ENCODE data around the gene NIT2. TPM values are rescaled to one million over a fixed set of nuclear protein-coding genes. Genes with fewer than 3 reads are reported as not detected.

The NIT2 gene
- polyA plus RNA-seq: 78.8 TPM
- long read RNA-seq, donor 1, full-length matches to known transcripts: 16 of 44 reads
- long read RNA-seq, donor 1, partial matches to known transcripts: 21 of 44 reads
- long read RNA-seq, donor 1, other reads (novel, unspliced or antisense): 7 of 44 reads
- long read RNA-seq, donor 2, full-length matches to known transcripts: 38 of 141 reads
- long read RNA-seq, donor 2, partial matches to known transcripts: 83 of 141 reads
- long read RNA-seq, donor 2, other reads (novel, unspliced or antisense): 20 of 141 reads
- long read RNA-seq, donor 3: 0 reads
- long read RNA-seq, donor 4, full-length matches to known transcripts: 12 of 12 reads
- long read RNA-seq, donor 4, partial matches to known transcripts: 0 of 12 reads
- long read RNA-seq, donor 4, other reads (novel, unspliced or antisense): 0 of 12 reads
- long read RNA-seq, donor 5, full-length matches to known transcripts: 14 of 14 reads
- long read RNA-seq, donor 5, partial matches to known transcripts: 0 of 14 reads
- long read RNA-seq, donor 5, other reads (novel, unspliced or antisense): 0 of 14 reads
- long read RNA-seq, donor 6, full-length matches to known transcripts: 26 of 86 reads
- long read RNA-seq, donor 6, partial matches to known transcripts: 48 of 86 reads
- long read RNA-seq, donor 6, other reads (novel, unspliced or antisense): 12 of 86 reads
- long read RNA-seq, donor 7, full-length matches to known transcripts: 18 of 24 reads
- long read RNA-seq, donor 7, partial matches to known transcripts: 6 of 24 reads
- long read RNA-seq, donor 7, other reads (novel, unspliced or antisense): 0 of 24 reads
- long read RNA-seq, donor 8, full-length matches to known transcripts: 51 of 156 reads
- long read RNA-seq, donor 8, partial matches to known transcripts: 90 of 156 reads
- long read RNA-seq, donor 8, other reads (novel, unspliced or antisense): 15 of 156 reads
- long read RNA-seq, donor 9, full-length matches to known transcripts: 45 of 69 reads
- long read RNA-seq, donor 9, partial matches to known transcripts: 24 of 69 reads
- long read RNA-seq, donor 9, other reads (novel, unspliced or antisense): 0 of 69 reads
- long read RNA-seq, donor 10, full-length matches to known transcripts: 44 of 119 reads
- long read RNA-seq, donor 10, partial matches to known transcripts: 51 of 119 reads
- long read RNA-seq, donor 10, other reads (novel, unspliced or antisense): 24 of 119 reads
- long read RNA-seq, donor 11, full-length matches to known transcripts: 20 of 87 reads
- long read RNA-seq, donor 11, partial matches to known transcripts: 50 of 87 reads
- long read RNA-seq, donor 11, other reads (novel, unspliced or antisense): 17 of 87 reads

GRCh38 chr3:100334488-100335351 lies at the start of gene NIT2:
Gene NIT2, plus strand, starts transcription at chr3:100334757. Its CDS starts 35 bp downstream, at chr3:100334792.
- WGBS (ENCODE audit: insufficient coverage, low lambda C conversion rate): no CpG with 5 or more reads among the region's 77 CpGs
- DNase-seq: peak; percentile 77 to 93
- H3K27me3 ChIP-seq (ENCODE audit: control insufficient read depth, insufficient read depth, low read length): no peaks in the 10 kb centered on the region

GRCh38 chr3:100288288-100288894 lies 46.2 kb upstream of the NIT2 start:
- Histone ChIP-seq H3K4me3 (ENCODE audit: low read length) (no peak overlapping the region), H3K36me3 (ENCODE audit: control insufficient read depth, insufficient read depth, low read length) (peaks cover 55% of the 10 kb centered on the region), H3K27me3 (ENCODE audit: control insufficient read depth, insufficient read depth, low read length) (no peaks in the 10 kb centered on the region), H3K27ac (ENCODE audit: low read length) (no peak overlapping the region), H3K9me3 (ENCODE audit: control insufficient read depth, low read depth, low read length) (no peaks in the 10 kb centered on the region), H3K4me1 (ENCODE audit: control insufficient read depth, insufficient read depth, low read length) (no peaks in the 10 kb centered on the region)
- DNase-seq: no peak

More at GRCh38 chr3:100334488-100335351, at the start of gene NIT2:
- peaks cover 28% of the 10 kb centered on the region for H3K4me1 ChIP-seq (ENCODE audit: control insufficient read depth, insufficient read depth, low read length)
- peaks cover 6% of the 10 kb centered on the region for H3K36me3 ChIP-seq (ENCODE audit: control insufficient read depth, insufficient read depth, low read length)
- H3K4me3 ChIP-seq (ENCODE audit: low read length): peak within 1 kb of the TSS; percentile 72
- no peaks in the 10 kb centered on the region for H3K9me3 ChIP-seq (ENCODE audit: control insufficient read depth, low read depth, low read length)
- peak within 1 kb of the TSS; percentile 95 for H3K27ac ChIP-seq (ENCODE audit: low read length)

- DNase-seq: no peak
- Histone ChIP-seq H3K27me3 (ENCODE audit: control insufficient read depth, insufficient read depth, low read length) (no peaks in the 10 kb centered on the region), H3K4me3 (ENCODE audit: low read length) (no peak overlapping the region), H3K9me3 (ENCODE audit: control insufficient read depth, low read depth, low read length) (no peaks in the 10 kb centered on the region), H3K4me1 (ENCODE audit: control insufficient read depth, insufficient read depth, low read length) (no peaks in the 10 kb centered on the region), H3K36me3 (ENCODE audit: control insufficient read depth, insufficient read depth, low read length) (peaks cover 54% of the 10 kb centered on the region), H3K27ac (ENCODE audit: low read length) (no peak overlapping the region)
- 100% methylated on average over 1 of the region's 2 CpGs for WGBS (ENCODE audit: insufficient coverage, low lambda C conversion rate)
These were observed 45.2 kb upstream of the NIT2 start for GRCh38 chr3:100289339-100289738.

- no peaks in the 10 kb centered on the region for H3K27me3 ChIP-seq (ENCODE audit: control insufficient read depth, insufficient read depth, low read length)
- DNase-seq: no peak
- 14% methylated on average over 1 of the region's 1 CpG for WGBS (ENCODE audit: insufficient coverage, low lambda C conversion rate)
- no peaks in the 10 kb centered on the region for H3K4me1 ChIP-seq (ENCODE audit: control insufficient read depth, insufficient read depth, low read length)
- H3K27ac ChIP-seq (ENCODE audit: low read length): no peak overlapping the region
- no peak overlapping the region for H3K4me3 ChIP-seq (ENCODE audit: low read length)
- peaks cover 39% of the 10 kb centered on the region for H3K36me3 ChIP-seq (ENCODE audit: control insufficient read depth, insufficient read depth, low read length)
- no peaks in the 10 kb centered on the region for H3K9me3 ChIP-seq (ENCODE audit: control insufficient read depth, low read depth, low read length)
These were observed 39.5 kb upstream of the NIT2 start for GRCh38 chr3:100295089-100295488.

- H3K4me3 ChIP-seq (ENCODE audit: low read length): no peak overlapping the region
- no peak overlapping the region for H3K27ac ChIP-seq (ENCODE audit: low read length)
- no peaks in the 10 kb centered on the region for H3K27me3 ChIP-seq (ENCODE audit: control insufficient read depth, insufficient read depth, low read length)
- no peaks in the 10 kb centered on the region for H3K4me1 ChIP-seq (ENCODE audit: control insufficient read depth, insufficient read depth, low read length)
- peaks cover 36% of the 10 kb centered on the region for H3K36me3 ChIP-seq (ENCODE audit: control insufficient read depth, insufficient read depth, low read length)
- H3K9me3 ChIP-seq (ENCODE audit: control insufficient read depth, low read depth, low read length): no peaks in the 10 kb centered on the region
- 100% methylated on average over 2 of the region's 2 CpGs for WGBS (ENCODE audit: insufficient coverage, low lambda C conversion rate)
- no peak for DNase-seq
These were observed 36.8 kb upstream of the NIT2 start for GRCh38 chr3:100297784-100298183.

GRCh38 chr3:100299016-100299415 lies 35.5 kb upstream of the NIT2 start:
- Histone ChIP-seq H3K27me3 (ENCODE audit: control insufficient read depth, insufficient read depth, low read length) (no peaks in the 10 kb centered on the region), H3K36me3 (ENCODE audit: control insufficient read depth, insufficient read depth, low read length) (peaks cover 35% of the 10 kb centered on the region), H3K9me3 (ENCODE audit: control insufficient read depth, low read depth, low read length) (no peaks in the 10 kb centered on the region), H3K4me1 (ENCODE audit: control insufficient read depth, insufficient read depth, low read length) (no peaks in the 10 kb centered on the region), H3K27ac (ENCODE audit: low read length) (no peak overlapping the region), H3K4me3 (ENCODE audit: low read length) (no peak overlapping the region)
- no peak for DNase-seq
- 100% methylated on average over 1 of the region's 4 CpGs for WGBS (ENCODE audit: insufficient coverage, low lambda C conversion rate)

GRCh38 chr3:100306695-100307094 lies 27.9 kb upstream of the NIT2 start:
- no CpG with 5 or more reads among the region's 1 CpG for WGBS (ENCODE audit: insufficient coverage, low lambda C conversion rate)
- H3K27ac ChIP-seq (ENCODE audit: low read length): no peak overlapping the region

GRCh38 chr3:100310355-100310965 lies 24.1 kb upstream of the NIT2 start:
- 88% methylated on average over 2 of the region's 3 CpGs for WGBS (ENCODE audit: insufficient coverage, low lambda C conversion rate)
- Histone ChIP-seq H3K4me1 (ENCODE audit: control insufficient read depth, insufficient read depth, low read length) (no peaks in the 10 kb centered on the region), H3K9me3 (ENCODE audit: control insufficient read depth, low read depth, low read length) (no peaks in the 10 kb centered on the region), H3K36me3 (ENCODE audit: control insufficient read depth, insufficient read depth, low read length) (peaks cover 26% of the 10 kb centered on the region), H3K4me3 (ENCODE audit: low read length) (no peak overlapping the region), H3K27ac (ENCODE audit: low read length) (no peak overlapping the region), H3K27me3 (ENCODE audit: control insufficient read depth, insufficient read depth, low read length) (no peaks in the 10 kb centered on the region)
- DNase-seq: no peak

More at GRCh38 chr3:100306695-100307094, 27.9 kb upstream of the NIT2 start:
- H3K27me3 ChIP-seq (ENCODE audit: control insufficient read depth, insufficient read depth, low read length): no peaks in the 10 kb centered on the region
- H3K9me3 ChIP-seq (ENCODE audit: control insufficient read depth, low read depth, low read length): no peaks in the 10 kb centered on the region
- no peaks in the 10 kb centered on the region for H3K4me1 ChIP-seq (ENCODE audit: control insufficient read depth, insufficient read depth, low read length)
- H3K36me3 ChIP-seq (ENCODE audit: control insufficient read depth, insufficient read depth, low read length): peaks cover 28% of the 10 kb centered on the region
- no peak overlapping the region for H3K4me3 ChIP-seq (ENCODE audit: low read length)
- no peak for DNase-seq

GRCh38 chr3:100311011-100311410 lies 23.5 kb upstream of the NIT2 start:
- Histone ChIP-seq H3K4me3 (ENCODE audit: low read length) (no peak overlapping the region), H3K36me3 (ENCODE audit: control insufficient read depth, insufficient read depth, low read length) (peaks cover 29% of the 10 kb centered on the region), H3K4me1 (ENCODE audit: control insufficient read depth, insufficient read depth, low read length) (no peaks in the 10 kb centered on the region), H3K27me3 (ENCODE audit: control insufficient read depth, insufficient read depth, low read length) (no peaks in the 10 kb centered on the region), H3K9me3 (ENCODE audit: control insufficient read depth, low read depth, low read length) (no peaks in the 10 kb centered on the region), H3K27ac (ENCODE audit: low read length) (no peak overlapping the region)
- DNase-seq: peak in 1 of 2 donors; percentile 8
- 58% methylated on average over 2 of the region's 2 CpGs for WGBS (ENCODE audit: insufficient coverage, low lambda C conversion rate)
